Dendritic cell treated with granulocyte-macrophage colony-stimulating factor and Interleukin-4, amounts not matched to agents 40 ng/mL and 50 ng/mL, for 4 days (primary cell): ENCODE data around the gene RPL28.

Experiments
- H3K27ac Mint-ChIP-seq: one replicate; pipeline ENCODE4 v1.8.0; 2022; ENCODE audit warnings: mild to moderate bottlenecking, mixed read lengths
- H3K27me3 Mint-ChIP-seq: one replicate; pipeline ENCODE4 v1.8.0; 2022; ENCODE audit warnings: mild to moderate bottlenecking, mixed read lengths
- H3K36me3 Mint-ChIP-seq: one replicate; pipeline ENCODE4 v1.8.0; 2022; ENCODE audit warnings: low read depth, mixed read lengths
- H3K4me1 Mint-ChIP-seq: one replicate; pipeline ENCODE4 v1.8.0; 2022; ENCODE audit warnings: low read depth, mixed read lengths
- H3K4me3 Mint-ChIP-seq: one replicate; pipeline ENCODE4 v1.8.0; 2022; ENCODE audit warnings: mild to moderate bottlenecking, moderate library complexity, mixed read lengths
- H3K9me3 Mint-ChIP-seq: one replicate; pipeline ENCODE4 v1.8.0; 2022; ENCODE audit warnings: mixed read lengths
- intact Hi-C: fragments of 100-400 bp; cut with micrococcal nuclease; formaldehyde crosslinking; loops from one replicate; pipeline ENCODE4 v1.15.0; 2022

Gene RPL28

DNA sequence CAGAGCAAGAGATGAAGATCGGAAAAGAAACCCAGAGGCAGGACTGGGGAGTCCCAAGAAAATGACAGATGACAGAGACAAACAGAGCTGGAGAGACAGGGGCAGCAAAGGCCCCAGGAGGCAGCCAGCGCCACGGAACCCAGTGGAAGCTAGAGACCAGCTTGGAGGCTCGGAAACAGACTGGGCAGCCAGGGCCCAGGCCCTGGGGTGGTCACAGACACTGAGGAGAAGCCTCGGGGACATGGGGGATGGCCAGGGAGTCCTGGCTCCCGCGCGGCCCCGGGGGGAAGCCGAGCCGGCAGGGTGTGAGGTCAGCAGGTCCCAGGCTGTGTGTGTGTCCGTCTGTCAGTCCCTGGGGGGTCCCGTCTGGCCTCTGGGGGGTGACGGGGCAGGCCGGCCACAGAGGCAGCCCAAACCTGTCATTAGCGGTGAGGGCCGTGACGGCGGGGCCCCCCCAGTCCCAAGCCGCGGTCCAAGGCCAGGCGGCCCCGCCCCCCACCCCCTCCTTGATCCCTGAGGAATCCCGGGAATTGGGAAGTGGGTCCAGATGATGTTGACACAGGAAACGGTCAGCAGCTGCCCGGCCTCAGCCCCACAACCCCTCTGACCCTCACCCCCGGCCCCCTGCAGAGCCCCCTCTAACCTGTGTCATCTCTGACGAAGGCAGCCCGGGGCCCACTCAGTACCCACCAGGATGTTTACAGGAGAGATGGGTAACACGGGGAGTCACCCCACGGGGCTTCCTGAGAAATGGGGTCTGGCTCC, 11.6 kb upstream of the RPL28 start:
- H3K4me1 Mint-ChIP-seq: peaks cover 14% of the 10 kb centered on the region

DNA sequence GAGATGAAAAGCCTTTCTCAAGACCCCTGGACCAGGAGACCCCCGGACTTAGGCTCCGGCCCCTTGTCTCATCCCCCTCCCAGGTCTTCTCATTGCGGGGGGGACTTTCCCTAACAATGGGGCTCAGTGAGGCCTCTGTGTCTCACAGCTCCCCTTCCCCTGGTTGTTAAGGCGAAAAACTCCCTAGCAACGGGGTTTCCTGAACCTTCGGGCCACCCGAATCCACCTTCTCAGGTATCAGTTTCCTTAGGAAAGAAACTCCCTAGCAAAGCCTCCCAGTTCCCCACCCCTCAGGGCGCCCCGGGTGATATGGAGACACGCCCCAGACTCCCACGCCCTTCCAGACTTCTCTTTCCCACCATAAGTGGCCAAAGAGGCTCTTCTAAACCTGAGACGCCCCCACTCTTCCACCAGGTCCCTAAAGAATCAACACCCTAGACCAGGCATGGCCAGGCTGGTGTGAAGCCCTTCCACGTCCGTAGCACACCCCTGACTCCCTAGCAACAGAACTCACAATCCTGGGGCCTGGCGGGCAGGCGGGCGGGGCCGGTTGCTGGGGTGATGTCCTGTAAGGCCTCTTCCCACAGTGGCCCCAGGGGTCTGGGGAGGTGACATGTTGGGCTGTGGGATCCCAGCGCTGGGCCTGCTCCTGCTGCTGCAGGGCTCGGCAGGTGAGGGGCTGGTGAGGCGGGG, 9.3 kb upstream of the RPL28 start, which contains the start of gene TMEM190:
TSS of gene TMEM190 (plus strand) at position 586 of the 693 bp plus-strand sequence. CDS start at position 614, 28 bp downstream.
- Mint-ChIP-seq H3K36me3 (no peaks in the 10 kb centered on the region), H3K9me3 (no peaks in the 10 kb centered on the region), H3K4me3 (no peak within 1 kb of the TSS), H3K4me1 (peaks cover 8% of the 10 kb centered on the region), H3K27me3 (peaks cover 73% of the 10 kb centered on the region), H3K27ac (no peak within 1 kb of the TSS)
- intact Hi-C loops: no loop called here

More for the DNA sequence above, 11.6 kb upstream of the RPL28 start:
- Mint-ChIP-seq H3K36me3 (no peaks in the 10 kb centered on the region), H3K9me3 (no peaks in the 10 kb centered on the region), H3K27ac (no peak overlapping the region), H3K4me3 (no peak overlapping the region), H3K27me3 (peaks cover 86% of the 10 kb centered on the region)
- intact Hi-C loops: no loop called here

GRCh38 chr19:55377356-55378131, 8.2 kb upstream of the RPL28 start:
- H3K36me3 Mint-ChIP-seq: no peaks in the 10 kb centered on the region
- intact Hi-C loops: no loop called here
- H3K27ac Mint-ChIP-seq: no peak overlapping the region
- no peaks in the 10 kb centered on the region for H3K9me3 Mint-ChIP-seq
- H3K27me3 Mint-ChIP-seq: peaks cover 73% of the 10 kb centered on the region
- H3K4me3 Mint-ChIP-seq: no peak overlapping the region
- peaks cover 14% of the 10 kb centered on the region for H3K4me1 Mint-ChIP-seq

- Mint-ChIP-seq H3K27ac (no peak overlapping the region), H3K9me3 (no peaks in the 10 kb centered on the region), H3K27me3 (peaks cover 58% of the 10 kb centered on the region), H3K36me3 (no peaks in the 10 kb centered on the region), H3K4me1 (peaks cover 24% of the 10 kb centered on the region), H3K4me3 (no peak overlapping the region)
- intact Hi-C loops: no loop called here
These were observed 6.6 kb upstream of the RPL28 start for GRCh38 chr19:55379174-55379573.

DNA sequence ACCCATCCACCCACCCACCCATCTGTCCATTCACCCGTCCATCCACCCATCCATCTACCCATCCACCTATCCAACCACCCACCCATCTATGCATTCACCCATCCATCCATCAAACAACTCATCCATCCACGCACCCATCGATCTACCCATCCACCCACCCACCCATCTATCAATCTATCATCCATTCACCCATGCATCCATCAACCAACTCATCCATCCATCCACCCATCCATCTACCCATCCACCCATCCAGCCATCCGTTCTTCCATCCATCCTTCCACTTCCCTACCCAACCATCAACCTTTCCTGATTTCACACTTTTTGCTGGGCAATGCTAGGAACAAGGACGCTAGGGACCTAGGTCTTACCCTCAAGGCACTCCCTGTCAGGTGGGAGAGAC, 3.7 kb upstream of the RPL28 start:
- Mint-ChIP-seq H3K27me3 (peaks cover 34% of the 10 kb centered on the region), H3K4me1 (peaks cover 33% of the 10 kb centered on the region), H3K9me3 (no peaks in the 10 kb centered on the region), H3K36me3 (peaks cover 15% of the 10 kb centered on the region), H3K27ac (no peak overlapping the region), H3K4me3 (no peak overlapping the region)
- intact Hi-C loops: no loop called here

GRCh38 chr19:55382522-55383054, 3.1 kb upstream of the RPL28 start:
- H3K4me3 Mint-ChIP-seq: no peak overlapping the region
- no peak overlapping the region for H3K27ac Mint-ChIP-seq
- H3K4me1 Mint-ChIP-seq: peaks cover 38% of the 10 kb centered on the region
- H3K36me3 Mint-ChIP-seq: peaks cover 21% of the 10 kb centered on the region
- intact Hi-C loops: no loop called here
- no peaks in the 10 kb centered on the region for H3K9me3 Mint-ChIP-seq
- H3K27me3 Mint-ChIP-seq: peaks cover 30% of the 10 kb centered on the region

- Mint-ChIP-seq H3K36me3 (peaks cover 30% of the 10 kb centered on the region), H3K27me3 (peaks cover 20% of the 10 kb centered on the region), H3K27ac (peak overlapping the region; percentile 59), H3K4me3 (peak overlapping the region; percentile 81), H3K4me1 (peaks cover 48% of the 10 kb centered on the region), H3K9me3 (no peaks in the 10 kb centered on the region)
- intact Hi-C loops: loop anchor here (2.0 kb wide), 1 partner anchor 25 kb away; no protein-coding TSS in a partner anchor
These were observed 2.2 kb upstream of the RPL28 start for GRCh38 chr19:55383279-55384130.

GRCh38 chr19:55384131-55384919, 1.4 kb upstream of the RPL28 start, which contains the start of gene TMEM238:
Gene TMEM238 (minus strand): TSS chr19:55384292. CDS start chr19:55384259, 33 bp downstream.
- Mint-ChIP-seq H3K4me1 (peaks cover 56% of the 10 kb centered on the region), H3K9me3 (no peaks in the 10 kb centered on the region), H3K4me3 (peak within 1 kb of the TSS; percentile 91), H3K36me3 (peaks cover 38% of the 10 kb centered on the region), H3K27ac (peak within 1 kb of the TSS; percentile 95), H3K27me3 (peaks cover 14% of the 10 kb centered on the region)
- intact Hi-C loops: loop anchor here (2.0 kb wide), 1 partner anchor 24 kb away; no protein-coding TSS in a partner anchor

DNA sequence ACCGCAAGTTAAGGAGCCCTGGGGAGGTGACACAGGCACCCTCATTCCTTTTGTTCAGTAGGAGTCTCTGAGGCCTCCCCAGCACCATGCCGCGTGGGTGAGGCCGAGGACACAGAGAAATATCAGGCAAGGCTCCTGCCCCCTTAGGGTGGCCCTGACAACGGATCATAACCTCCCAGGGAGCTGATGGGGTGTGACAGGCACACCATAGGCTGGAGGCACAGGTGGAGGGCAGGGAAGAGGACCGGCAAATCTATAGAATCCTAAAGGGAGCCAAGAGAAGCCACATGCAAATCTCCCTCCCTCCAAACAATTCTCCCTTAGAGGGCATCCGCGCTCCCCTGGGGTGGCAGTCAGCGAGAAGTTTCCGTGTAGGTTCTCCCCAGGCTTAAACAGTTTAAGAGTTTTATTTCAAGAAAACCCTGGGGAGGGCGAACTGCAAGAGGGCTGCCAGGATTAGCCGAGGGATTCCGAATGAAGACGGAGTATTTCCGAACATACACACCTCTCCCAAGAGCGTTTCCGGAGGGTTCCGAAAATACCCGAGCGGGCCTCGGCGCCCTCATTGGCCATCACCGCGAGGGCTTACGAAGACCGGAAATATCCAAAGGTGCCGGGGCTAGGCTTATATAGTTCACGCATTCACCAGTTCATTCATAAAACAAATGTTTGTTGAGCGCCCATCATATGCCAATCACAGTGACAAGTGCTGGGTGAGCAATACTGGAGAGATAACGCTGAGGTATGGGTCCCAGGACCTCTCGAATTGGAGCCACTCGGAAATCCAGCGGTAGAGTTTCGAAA, 610 bp upstream of the RPL28 start:
- peak overlapping the region; percentile 95 for H3K27ac Mint-ChIP-seq

GRCh38 chr19:55386493-55386971, 800 bp downstream of the RPL28 start:
- Mint-ChIP-seq H3K4me1 (peaks cover 73% of the 10 kb centered on the region), H3K27me3 (peaks cover 10% of the 10 kb centered on the region), H3K9me3 (no peaks in the 10 kb centered on the region), H3K4me3 (peak overlapping the region; percentile 91), H3K36me3 (peaks cover 60% of the 10 kb centered on the region), H3K27ac (peak overlapping the region; percentile 95)
- intact Hi-C loops: loop anchor here (5.0 kb wide), 2 partner anchors 49 to 94 kb away; partner anchors contain the start of gene KMT5C

More for the DNA sequence above, 610 bp upstream of the RPL28 start:
- Mint-ChIP-seq H3K4me1 (peaks cover 64% of the 10 kb centered on the region), H3K4me3 (peak overlapping the region; percentile 91), H3K9me3 (no peaks in the 10 kb centered on the region), H3K36me3 (peaks cover 46% of the 10 kb centered on the region), H3K27me3 (peaks cover 12% of the 10 kb centered on the region)
- intact Hi-C loops: loop anchor here (2.0 to 5.0 kb wide), 3 partner anchors 24 to 93 kb away; partner anchors contain the start of gene KMT5C

GRCh38 chr19:55387736-55388497, 2.2 kb downstream of the RPL28 start:
- Mint-ChIP-seq H3K27ac (no peak overlapping the region), H3K27me3 (no peaks in the 10 kb centered on the region), H3K36me3 (peaks cover 74% of the 10 kb centered on the region), H3K4me1 (peaks cover 75% of the 10 kb centered on the region), H3K9me3 (no peaks in the 10 kb centered on the region), H3K4me3 (peak overlapping the region; percentile 91)
- intact Hi-C loops: loop anchor here (5.0 kb wide), 2 partner anchors 51 to 96 kb away; partner anchors contain the start of gene KMT5C
